NCI-H2171 treated with DMSO at 0.1 percent for 48 hours (cell line): ENCODE results near the gene CBFB.
A peak's percentile ranks its signal among the peaks of the same experiment; 100 is the strongest.

ENCODE experiments used
- DNase-seq: peaks from one replicate; lab custom pipeline; 2025; lab: John Stamatoyannopoulos, UW

The CBFB gene

GRCh38 chr16:67137605-67138004 is 108.7 kb downstream of the CBFB start:
- DNase-seq = peak; percentile 46

- DNase-seq = no peak
Measured at GRCh38 chr16:67141391-67141790, 112.4 kb downstream of the CBFB start.

DNA sequence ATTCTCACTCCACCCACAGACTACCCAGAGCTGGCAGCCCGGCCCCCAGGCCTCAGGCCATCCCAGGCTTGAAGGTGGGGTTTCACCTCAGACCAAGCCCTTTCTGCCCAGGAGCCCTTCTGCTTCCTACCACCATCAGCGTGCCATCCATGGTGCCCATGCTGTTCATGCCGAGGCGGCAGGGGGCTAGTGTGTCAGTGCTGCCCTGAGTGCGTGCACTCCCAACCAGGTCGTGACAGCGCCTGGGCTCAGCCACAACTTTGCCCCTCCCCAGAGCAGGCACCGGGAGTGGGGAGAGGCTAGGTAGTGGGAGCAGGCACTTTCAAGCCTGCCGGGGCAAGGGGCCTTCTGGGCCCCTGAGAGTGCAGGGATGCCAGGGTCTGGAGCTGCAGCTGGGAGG is 113.4 kb downstream of the CBFB start:
- DNase-seq = no peak

GRCh38 chr16:67144943-67145342 is 116.0 kb downstream of the CBFB start:
- no peak for DNase-seq

DNA sequence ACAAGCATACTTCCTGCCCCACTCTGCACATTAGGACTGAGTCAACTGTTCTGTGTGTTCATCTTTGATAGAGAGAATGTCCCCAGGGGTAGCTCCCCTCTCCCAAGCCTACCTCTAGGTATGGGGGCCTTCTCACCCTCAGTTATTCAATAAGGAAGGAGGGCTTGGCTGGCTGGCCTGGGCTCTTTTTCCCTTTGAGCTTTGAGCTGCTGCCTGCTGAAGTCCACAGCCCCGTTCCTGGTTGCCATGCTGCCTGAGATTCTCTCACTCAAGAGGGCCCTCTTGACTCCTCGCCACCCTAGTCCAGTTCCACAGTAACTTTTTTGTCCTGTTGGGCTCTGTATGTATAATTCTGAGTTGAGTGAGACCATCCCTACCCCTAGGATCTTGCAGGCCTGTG is 116.8 kb downstream of the CBFB start:
- no peak for DNase-seq

DNA sequence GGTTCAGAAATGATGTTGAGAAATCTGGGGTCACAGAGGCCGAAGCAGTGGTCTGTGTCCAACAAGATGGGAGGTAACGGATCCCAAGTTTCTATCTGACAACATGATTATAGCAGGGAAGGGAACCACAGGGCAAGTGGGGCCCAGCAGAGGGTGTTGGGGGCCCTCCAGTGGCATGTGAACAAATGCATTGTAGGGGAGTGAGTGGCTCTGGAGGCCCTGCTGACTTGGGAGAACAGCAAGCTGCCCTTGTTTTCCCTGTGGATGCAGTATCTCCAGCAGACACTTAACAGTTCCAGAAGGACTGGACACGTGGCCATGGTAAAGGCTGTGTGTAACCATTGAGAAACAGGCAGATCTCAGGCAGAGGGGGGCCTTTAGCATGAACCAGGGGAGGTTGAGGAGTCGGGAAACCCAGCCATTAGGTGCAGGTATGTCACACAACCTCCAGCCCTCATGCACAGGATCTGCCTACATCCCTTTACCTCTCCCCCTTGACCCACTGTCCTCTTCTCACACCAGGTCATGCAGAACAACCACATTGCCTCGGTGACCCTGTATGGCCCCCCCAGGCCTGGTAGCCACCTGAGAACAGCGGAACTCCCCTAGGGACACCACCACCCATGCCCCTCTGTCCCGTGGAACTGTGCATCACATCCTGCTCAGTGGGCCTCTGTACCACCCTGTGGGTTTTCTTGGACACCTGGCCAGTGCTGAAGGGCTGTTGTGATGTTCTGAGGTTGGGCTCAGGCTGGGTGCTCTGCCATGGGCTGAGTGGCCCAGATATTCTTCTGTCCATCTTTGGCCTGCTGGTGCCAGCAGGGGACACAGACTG is 117.8 kb downstream of the CBFB start:
- DNase-seq = no peak

GRCh38 chr16:67147437-67148140 is 118.6 kb downstream of the CBFB start:
- no peak for DNase-seq

DNA sequence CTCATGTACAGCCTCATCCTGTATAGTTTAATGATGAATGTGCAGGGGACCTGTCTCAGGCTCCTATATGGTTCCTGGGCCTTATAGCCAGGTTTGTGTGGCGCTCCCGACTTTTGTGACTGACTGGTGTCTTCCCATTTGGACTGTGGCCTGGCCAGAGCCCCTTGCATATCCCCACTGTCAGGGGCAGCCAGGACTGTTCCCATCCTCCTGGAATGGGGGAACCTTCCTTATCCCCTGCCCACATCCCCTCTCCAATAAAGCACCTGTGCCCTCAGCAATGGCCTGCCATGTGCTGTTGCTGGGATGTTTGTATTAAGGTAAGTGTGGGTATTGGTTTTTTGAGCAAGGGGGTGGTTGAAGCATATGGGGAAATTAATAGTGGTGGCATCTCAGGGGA is 119.3 kb downstream of the CBFB start:
- no peak for DNase-seq

DNA sequence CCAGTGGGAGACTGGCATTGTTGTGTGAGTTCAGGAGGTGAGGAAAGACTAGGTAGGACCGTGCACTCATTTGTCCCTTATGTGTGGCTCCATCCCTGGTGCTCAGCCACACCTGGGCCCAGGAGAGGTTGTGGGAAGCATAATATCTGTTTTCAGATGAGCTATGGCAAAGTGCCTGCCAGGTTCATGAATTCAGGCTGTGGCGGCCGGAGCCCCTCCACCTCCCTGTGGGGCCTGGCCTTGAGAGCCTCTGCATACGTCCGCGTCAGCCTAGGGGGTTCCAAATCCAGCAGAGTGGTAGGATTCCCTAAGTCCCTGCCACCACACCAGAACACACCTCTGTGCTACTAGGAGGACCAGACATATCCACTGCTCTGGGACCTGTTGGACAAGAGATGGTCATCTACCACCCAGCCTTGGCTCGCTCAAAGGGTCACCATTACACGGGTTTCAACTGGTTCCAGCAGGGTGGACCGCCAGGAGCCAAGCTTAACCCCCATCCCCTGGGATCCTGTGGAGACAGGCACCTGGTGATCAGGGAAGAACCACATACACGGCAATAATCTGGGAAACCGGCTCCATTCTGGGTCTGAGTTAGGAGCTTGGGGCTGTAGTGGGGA is 119.8 kb downstream of the CBFB start:
- no peak for DNase-seq

- no peak for DNase-seq
Measured at GRCh38 chr16:67149276-67150046, 120.5 kb downstream of the CBFB start.

DNA sequence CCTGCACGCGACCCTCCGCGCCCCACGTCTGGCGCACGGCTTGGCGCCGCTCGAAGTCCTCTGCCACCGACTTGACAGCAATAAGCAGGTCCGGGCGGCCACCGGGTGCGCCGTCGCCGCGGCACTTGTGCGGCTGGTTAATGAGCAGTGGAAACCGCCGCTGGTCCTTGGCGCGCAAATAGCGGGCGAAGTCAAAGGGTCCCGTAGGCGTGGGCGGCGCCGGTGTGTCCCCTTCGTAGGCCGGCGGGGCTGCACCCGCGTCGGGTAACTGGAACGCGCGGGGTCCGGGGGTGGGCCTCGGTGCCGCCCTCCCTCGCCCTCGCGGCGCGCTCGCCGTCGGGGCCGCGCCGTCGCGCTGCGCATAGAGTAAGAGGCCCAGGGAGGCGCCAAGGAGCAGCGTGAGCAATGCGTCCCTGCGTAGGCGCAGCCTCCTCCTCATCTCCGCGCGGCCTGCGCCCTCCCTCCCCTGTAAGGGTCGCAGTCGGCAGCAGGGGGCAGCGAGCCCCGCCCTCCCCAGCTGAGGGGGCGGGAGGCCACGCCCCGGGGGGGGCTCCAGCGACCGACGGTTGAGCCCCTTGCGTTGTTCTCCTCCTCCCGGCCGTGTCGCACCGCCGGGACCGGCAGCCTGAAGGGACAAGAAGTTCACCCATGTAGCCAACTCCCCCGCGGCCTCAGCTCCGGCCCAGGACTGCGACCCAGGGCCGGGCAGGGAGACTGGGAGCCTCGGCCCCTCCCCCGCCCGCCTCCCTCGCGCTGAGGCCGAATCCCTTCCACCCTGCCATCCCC is 121.3 kb downstream of the CBFB start:
- DNase-seq = peak; percentile 66
